Peyer's patch (tissue), 4 donors: ENCODE results near the gene UVRAG.

Experiments
- CTCF ChIP-seq, 6 experiments: fragments of 450-650 bp in 4 of 6; fragments of 200-600 bp in 2 of 6; sonication (generic) in 1 of 6; IDR thresholded peaks; one replicate each; pipeline ENCODE4 v1.5.1; 2017 to 2019; ENCODE audit warnings: antibody characterized with exemption in 6 of 6, mild to moderate bottlenecking in 3 of 6, moderate library complexity in 1 of 6
- POLR2A ChIP-seq, 2 donors: fragments of 450-650 bp; IDR thresholded peaks; one replicate each; pipeline ENCODE4 v1.5.1; 2017; ENCODE audit warnings: antibody characterized with exemption in 2 of 2, mild to moderate bottlenecking in 2 of 2, moderate library complexity in 2 of 2

- TF ChIP-seq CTCF (IDR thresholded peaks at IDR 0.05) (no peak), POLR2A (IDR thresholded peaks at IDR 0.05) (no peak)
Observed at GRCh38 chr11:76085270-76085669, 270.3 kb downstream of the UVRAG start.
